Thymus (tissue), 11 donors: ENCODE measurements around the gene GTF2A1. TPM values are rescaled to one million over a fixed set of nuclear protein-coding genes. Genes with fewer than 3 reads are reported as not detected.
A peak's percentile ranks its signal among the peaks of the same experiment; 100 is the strongest.

Source experiments
- DNase-seq, 9 donors: peaks; one replicate each; pipeline ENCODE4 v3.0.0-alpha.2; 2013; ENCODE audit warnings: low spot score in 9 of 9, low read depth in 6 of 9, missing footprints in 1 of 9
- H3K27ac ChIP-seq, 2 donors: one replicate each; pipeline ENCODE4 v1.5.1; 2013; ENCODE audit warnings: control low read depth in 1 of 2, low read depth in 1 of 2, low read length in 1 of 2, mild to moderate bottlenecking in 1 of 2, moderate library complexity in 1 of 2
- H3K27me3 ChIP-seq, 2 donors: one replicate each; pipeline ENCODE4 v1.5.1; 2013; ENCODE audit warnings: low read length in 1 of 2; ENCODE audit not compliant: control insufficient read depth in 2 of 2, insufficient read depth in 1 of 2
- H3K36me3 ChIP-seq, 2 donors: one replicate each; pipeline ENCODE4 v1.5.1; 2013; ENCODE audit warnings: low read length in 1 of 2, mild to moderate bottlenecking in 1 of 2, moderate library complexity in 1 of 2; ENCODE audit not compliant: control insufficient read depth in 2 of 2, insufficient read depth in 2 of 2
- H3K4me1 ChIP-seq, 2 donors: one replicate each; pipeline ENCODE4 v1.5.1; 2013; ENCODE audit warnings: low read length in 2 of 2; ENCODE audit not compliant: control insufficient read depth in 2 of 2, insufficient read depth in 2 of 2
- H3K4me3 ChIP-seq, 2 donors: one replicate each; pipeline ENCODE4 v1.5.1; 2013; ENCODE audit warnings: low read length in 2 of 2, control low read depth in 1 of 2, mild to moderate bottlenecking in 1 of 2
- H3K9me3 ChIP-seq, 2 donors: one replicate each; pipeline ENCODE4 v1.5.1; 2013; ENCODE audit warnings: low read length in 1 of 2, mild to moderate bottlenecking in 1 of 2; ENCODE audit not compliant: control insufficient read depth in 2 of 2, insufficient read depth in 1 of 2
- WGBS: extraction: QIAGEN DNeasy Blood & Tissue Kit; methylation state at CpG from one replicate; pipeline ENCODE4 v1.1.7; 2013; 5-methylcytosine and 5-hydroxymethylcytosine counted together
- polyA plus RNA-seq: library from polyadenylated mRNA; stranded (reverse); fragments of 200-250 nt; gene quantifications from one replicate; pipeline ENCODE4 v1.2.3, GENCODE V29; 2013
- total RNA-seq: library from RNA; stranded (reverse); fragments of 120-200 nt; gene quantifications from one replicate; pipeline ENCODE4 v1.2.4, GENCODE V29; 2013
- donor health status: healthy.

Gene GTF2A1
- total and polyA plus RNA-seq, 2 donors: 14.1 to 21.3 TPM

- DNase-seq: peak in 7 of 9 donors; percentile 41 to 82 (median 59)
Observed at GRCh38 chr14:81164167-81164774, 56.5 kb downstream of the GTF2A1 start.

GRCh38 chr14:81162941-81163340 lies 57.8 kb downstream of the GTF2A1 start:
- Histone ChIP-seq H3K27ac (no peak overlapping the region), H3K4me3 (no peak overlapping the region), H3K36me3 (no peaks in the 10 kb centered on the region), H3K4me1 (peaks cover 0 to 9% of the 10 kb centered on the region in 2 donors), H3K9me3 (no peaks in the 10 kb centered on the region), H3K27me3 (no peaks in the 10 kb centered on the region)
- 44% methylated on average over 3 of the region's 3 CpGs for WGBS
- DNase-seq: no peak

More at GRCh38 chr14:81164167-81164774, 56.5 kb downstream of the GTF2A1 start:
- Histone ChIP-seq H3K36me3 (no peaks in the 10 kb centered on the region), H3K27ac (no peak overlapping the region), H3K9me3 (no peaks in the 10 kb centered on the region), H3K27me3 (no peaks in the 10 kb centered on the region), H3K4me1 (peaks cover 0 to 11% of the 10 kb centered on the region in 2 donors), H3K4me3 (no peak overlapping the region)
- 83% methylated on average over 1 of the region's 1 CpG for WGBS

GRCh38 chr14:81161749-81162148 lies 59.0 kb downstream of the GTF2A1 start:
- no peaks in the 10 kb centered on the region for H3K36me3 ChIP-seq
- H3K9me3 ChIP-seq: no peaks in the 10 kb centered on the region
- no peak for DNase-seq
- H3K27me3 ChIP-seq: no peaks in the 10 kb centered on the region
- no peak overlapping the region for H3K27ac ChIP-seq
- no peak overlapping the region for H3K4me3 ChIP-seq
- 89% methylated on average over 1 of the region's 1 CpG for WGBS
- peaks cover 0 to 9% of the 10 kb centered on the region in 2 donors for H3K4me1 ChIP-seq

- H3K36me3 ChIP-seq: no peaks in the 10 kb centered on the region
- H3K27me3 ChIP-seq: no peaks in the 10 kb centered on the region
- H3K9me3 ChIP-seq: no peaks in the 10 kb centered on the region
- no peak overlapping the region for H3K27ac ChIP-seq
- 98% methylated on average over 7 of the region's 7 CpGs for WGBS
- no peak for DNase-seq
- H3K4me3 ChIP-seq: no peak overlapping the region
- H3K4me1 ChIP-seq: peaks cover 0 to 9% of the 10 kb centered on the region in 2 donors
Observed at GRCh38 chr14:81161088-81161487, 59.7 kb downstream of the GTF2A1 start.

GRCh38 chr14:81157431-81157830 lies 63.3 kb downstream of the GTF2A1 start:
- Histone ChIP-seq H3K27me3 (no peaks in the 10 kb centered on the region), H3K36me3 (no peaks in the 10 kb centered on the region), H3K4me1 (no peaks in the 10 kb centered on the region), H3K27ac (no peak overlapping the region), H3K9me3 (no peaks in the 10 kb centered on the region), H3K4me3 (no peak overlapping the region)
- DNase-seq: no peak
- WGBS: 73% methylated on average over 1 of the region's 1 CpG

- H3K9me3 ChIP-seq: no peaks in the 10 kb centered on the region
- H3K27ac ChIP-seq: no peak overlapping the region
- H3K36me3 ChIP-seq: no peaks in the 10 kb centered on the region
- no peaks in the 10 kb centered on the region for H3K27me3 ChIP-seq
- DNase-seq: no peak
- no peak overlapping the region for H3K4me3 ChIP-seq
- no peaks in the 10 kb centered on the region for H3K4me1 ChIP-seq
- 94% methylated on average over 1 of the region's 1 CpG for WGBS
Observed at GRCh38 chr14:81153187-81153586, 67.6 kb downstream of the GTF2A1 start.

- peaks cover 4 to 5% of the 10 kb centered on the region in 2 donors for H3K36me3 ChIP-seq
- no peaks in the 10 kb centered on the region for H3K9me3 ChIP-seq
- no peak overlapping the region for H3K27ac ChIP-seq
- DNase-seq: no peak
- no peaks in the 10 kb centered on the region for H3K27me3 ChIP-seq
- WGBS: 96% methylated on average over 4 of the region's 4 CpGs
- H3K4me3 ChIP-seq: no peak overlapping the region
- H3K4me1 ChIP-seq: peaks cover 2 to 4% of the 10 kb centered on the region in 2 donors
Observed at GRCh38 chr14:81148635-81149034, 72.1 kb downstream of the GTF2A1 start.

GRCh38 chr14:81147140-81147897 lies 73.4 kb downstream of the GTF2A1 start:
- no peak overlapping the region for H3K4me3 ChIP-seq
- no peaks in the 10 kb centered on the region for H3K9me3 ChIP-seq
- peaks cover 10 to 16% of the 10 kb centered on the region in 2 donors for H3K36me3 ChIP-seq
- H3K27ac ChIP-seq: no peak overlapping the region
- peaks cover 2 to 4% of the 10 kb centered on the region in 2 donors for H3K4me1 ChIP-seq
- no peaks in the 10 kb centered on the region for H3K27me3 ChIP-seq
- peak in 1 of 9 donors; percentile 16 for DNase-seq
- whole genome bisulfite sequencing: 60% methylated on average over 2 of the region's 2 CpGs

- H3K27ac ChIP-seq: no peak overlapping the region
- DNase-seq: no peak
Observed at GRCh38 chr14:81144824-81145603, 75.7 kb downstream of the GTF2A1 start.

More at GRCh38 chr14:81144824-81145603, 75.7 kb downstream of the GTF2A1 start:
- H3K9me3 ChIP-seq: no peaks in the 10 kb centered on the region
- WGBS: 96% methylated on average over 3 of the region's 3 CpGs
- peaks cover 2 to 4% of the 10 kb centered on the region in 2 donors for H3K4me1 ChIP-seq
- H3K4me3 ChIP-seq: no peak overlapping the region
- no peaks in the 10 kb centered on the region for H3K27me3 ChIP-seq
- peaks cover 10 to 16% of the 10 kb centered on the region in 2 donors for H3K36me3 ChIP-seq
